GM03348 (cell line): Measurements from ENCODE around the gene KDM4C.

Source experiments
- DNase-seq: peaks from one replicate; pipeline ENCODE4 v3.0.0; 2012; ENCODE audit warnings: low spot score

The KDM4C gene

GRCh38 chr9:6869081-6869948, 111.5 kb downstream of the KDM4C start:
- no peak for DNase-seq

GRCh38 chr9:6870149-6870548, 112.4 kb downstream of the KDM4C start:
- no peak for DNase-seq

GRCh38 chr9:6870650-6871477, 113.1 kb downstream of the KDM4C start:
- DNase-seq = no peak

GRCh38 chr9:6873857-6874256, 116.1 kb downstream of the KDM4C start:
- DNase-seq = no peak

GRCh38 chr9:6876195-6876894, 118.6 kb downstream of the KDM4C start:
- no peak for DNase-seq

- peak; percentile 62 for DNase-seq
Measured at GRCh38 chr9:6877671-6878161, 119.9 kb downstream of the KDM4C start.

GRCh38 chr9:6880626-6881025, 122.9 kb downstream of the KDM4C start:
- no peak for DNase-seq

- no peak for DNase-seq
Measured at GRCh38 chr9:6884101-6884500, 126.3 kb downstream of the KDM4C start.

GRCh38 chr9:6884990-6885389, 127.2 kb downstream of the KDM4C start:
- DNase-seq = no peak

- DNase-seq = no peak
Measured at GRCh38 chr9:6887051-6887450, 129.3 kb downstream of the KDM4C start.

- DNase-seq = no peak
Measured at GRCh38 chr9:6889868-6890267, 132.1 kb downstream of the KDM4C start.

- no peak for DNase-seq
Measured at GRCh38 chr9:6893350-6894131, 135.8 kb downstream of the KDM4C start.

GRCh38 chr9:6894135-6894534, 136.4 kb downstream of the KDM4C start:
- no peak for DNase-seq

GRCh38 chr9:6895754-6896153, 138.0 kb downstream of the KDM4C start:
- no peak for DNase-seq

- no peak for DNase-seq
Measured at GRCh38 chr9:6896562-6896961, 138.8 kb downstream of the KDM4C start.

GRCh38 chr9:6897207-6897822, 139.5 kb downstream of the KDM4C start:
- no peak for DNase-seq

- no peak for DNase-seq
Measured at GRCh38 chr9:6897898-6898302, 140.1 kb downstream of the KDM4C start.

- no peak for DNase-seq
Measured at GRCh38 chr9:6899274-6899673, 141.5 kb downstream of the KDM4C start.

- DNase-seq = no peak
Measured at GRCh38 chr9:6900440-6900883, 142.7 kb downstream of the KDM4C start.

GRCh38 chr9:6901180-6901579, 143.4 kb downstream of the KDM4C start:
- no peak for DNase-seq

GRCh38 chr9:6902423-6902822, 144.7 kb downstream of the KDM4C start:
- peak; percentile 12 for DNase-seq
